IMR-90 (cell line): ENCODE results near the gene ADAT1. TPM values are rescaled to one million over a fixed set of nuclear protein-coding genes. Genes with fewer than 3 reads are reported as not detected.

Experiments
- ATAC-seq: fragments of 200-7000 bp; cut with Tn5 transposase; 2 replicates; pipeline ENCODE4 v1.9.1; 2020; ENCODE audit warnings: low read depth, mild to moderate bottlenecking, moderate library complexity
- BruUV-seq: library from RNA; stranded (reverse); fragments of 400-500 nt; replicated peaks from 2 replicates; lab custom pipeline; 2021; lab: Mats Ljungman, UMichigan
- CTCF ChIA-PET: fragments of 300-600 bp; formaldehyde crosslinking; extraction: SDS; loops from one replicate; lab custom pipeline; 2021; ENCODE audit warnings: antibody characterized with exemption; lab: Yijun Ruan, JAX
- POLR2A ChIA-PET: fragments of 300-600 bp; sonication (Branson Sonifier 250); formaldehyde crosslinking; loops from one replicate; lab custom pipeline; 2022; ENCODE audit warnings: antibody characterized with exemption; ENCODE audit not compliant: unreplicated experiment; lab: Charles Lee
- DNase-seq: peaks from one replicate; pipeline ENCODE4 v3.0.0; 2013
- H2AFZ ChIP-seq: replicated peaks from 2 replicates; pipeline ENCODE3; 2013; ENCODE audit warnings: low read length, mild to moderate bottlenecking; ENCODE audit not compliant: poor library complexity
- H2AK5ac ChIP-seq: 2 replicates; pipeline ENCODE4 v1.6.1; 2013; ENCODE audit warnings: low read depth, low read length, inconsistent platforms
- H2AK9ac ChIP-seq: replicated peaks from 2 replicates; pipeline ENCODE3; 2013; ENCODE audit warnings: mild to moderate bottlenecking, low read depth, low read length, moderate library complexity; ENCODE audit not compliant: poor library complexity
- H2BK120ac ChIP-seq: 2 replicates; pipeline ENCODE4 v1.6.1; 2013; ENCODE audit warnings: low read depth, low read length, inconsistent platforms
- H2BK15ac ChIP-seq: 3 replicates; pipeline ENCODE4 v1.6.1; 2013; ENCODE audit warnings: low read depth, low read length, inconsistent platforms
- H2BK20ac ChIP-seq: 2 replicates; pipeline ENCODE4 v1.6.1; 2013; ENCODE audit warnings: low read depth, mild to moderate bottlenecking, inconsistent platforms, low read length, moderate library complexity
- H2BK5ac ChIP-seq: 2 replicates; pipeline ENCODE4 v1.6.1; 2013; ENCODE audit warnings: mild to moderate bottlenecking, low read depth, low read length, inconsistent platforms; ENCODE audit not compliant: poor library complexity, severe bottlenecking
- H3K14ac ChIP-seq: replicated peaks from 2 replicates; pipeline ENCODE4 v1.6.1; 2013; ENCODE audit warnings: low read depth, low read length, inconsistent platforms
- H3K18ac ChIP-seq: 2 replicates; pipeline ENCODE4 v1.6.1; 2013; ENCODE audit warnings: low read depth, low read length, control low read depth
- H3K23ac ChIP-seq: 2 replicates; pipeline ENCODE4 v1.6.1; 2013; ENCODE audit warnings: low read depth, low read length, inconsistent platforms
- H3K27ac ChIP-seq: 2 replicates; pipeline ENCODE4 v1.5.1; 2013; ENCODE audit warnings: mild to moderate bottlenecking, control low read depth, low read length; ENCODE audit not compliant: insufficient read depth
- H3K27me3 ChIP-seq: 2 replicates; pipeline ENCODE4 v1.6.1; 2013; ENCODE audit warnings: low read length; ENCODE audit not compliant: control insufficient read depth, insufficient read depth
- H3K36me3 ChIP-seq: 2 replicates; pipeline ENCODE4 v1.6.1; 2013; ENCODE audit warnings: low read length, mixed read lengths; ENCODE audit not compliant: control insufficient read depth, insufficient read depth
- H3K4ac ChIP-seq: 2 replicates; pipeline ENCODE4 v1.6.1; 2013; ENCODE audit warnings: low read depth, low read length, inconsistent platforms
- H3K4me1 ChIP-seq: 2 replicates; pipeline ENCODE4 v1.6.1; 2013; ENCODE audit warnings: low read length, mixed read lengths; ENCODE audit not compliant: control insufficient read depth, insufficient read depth
- H3K4me2 ChIP-seq: 2 replicates; pipeline ENCODE4 v1.6.1; 2013; ENCODE audit warnings: low read depth, mild to moderate bottlenecking, control low read depth, low read length, moderate library complexity
- H3K4me3 ChIP-seq: 2 replicates; pipeline ENCODE4 v1.5.1; 2013; ENCODE audit warnings: low read depth, mild to moderate bottlenecking, control low read depth, low read length, moderate library complexity; ENCODE audit not compliant: insufficient read depth
- H3K56ac ChIP-seq: 2 replicates; pipeline ENCODE4 v1.6.1; 2013; ENCODE audit warnings: low read length, inconsistent platforms; ENCODE audit not compliant: insufficient read depth; ENCODE audit errors: extremely low read depth
- H3K79me1 ChIP-seq, 2 experiments: 2 replicates each; pipeline ENCODE4 v1.6.1; 2013; ENCODE audit warnings: low read length in 2 of 2, inconsistent platforms in 1 of 2, low read depth in 1 of 2
- H3K9ac ChIP-seq: 2 replicates; pipeline ENCODE4 v1.6.1; 2013; ENCODE audit warnings: low read depth, low read length, control low read depth
- H3K9me1 ChIP-seq: 2 replicates; pipeline ENCODE4 v1.6.1; 2013; ENCODE audit warnings: low read length, inconsistent platforms; ENCODE audit not compliant: insufficient read depth
- H3K9me3 ChIP-seq: 2 replicates; pipeline ENCODE4 v1.6.1; 2013; ENCODE audit warnings: low read length; ENCODE audit not compliant: control insufficient read depth, insufficient read depth
- H4K20me1 ChIP-seq: 2 replicates; pipeline ENCODE4 v1.6.1; 2013; ENCODE audit warnings: low read length, inconsistent platforms; ENCODE audit not compliant: insufficient read depth
- H4K5ac ChIP-seq: 2 replicates; pipeline ENCODE4 v1.6.1; 2013; ENCODE audit warnings: mild to moderate bottlenecking, low read depth, low read length, control low read depth
- H4K8ac ChIP-seq, 2 experiments: 2 replicates each; pipeline ENCODE4 v1.6.1; 2013; ENCODE audit warnings: low read depth in 2 of 2, low read length in 2 of 2, control low read depth in 1 of 2, inconsistent platforms in 1 of 2
- H4K91ac ChIP-seq: 2 replicates; pipeline ENCODE4 v1.6.1; 2013; ENCODE audit warnings: low read depth, low read length, inconsistent platforms; ENCODE audit not compliant: insufficient read depth
- BHLHE40 ChIP-seq: fragments of 150-350 bp; IDR thresholded peaks from 2 replicates; pipeline ENCODE4 v1.6.1; 2016; ENCODE audit warnings: mild to moderate bottlenecking, low read depth, low read length
- CEBPB ChIP-seq: IDR thresholded peaks from 2 replicates; pipeline ENCODE4 v1.6.1; 2012; ENCODE audit warnings: low read depth, low read length, improper control_type of control experiment
- CHD1 ChIP-seq: IDR thresholded peaks from 2 replicates; pipeline ENCODE4 v1.6.1; 2012; ENCODE audit warnings: low read depth, low read length, improper control_type of control experiment
- CTCF ChIP-seq: conservative IDR thresholded peaks from 2 replicates; pipeline ENCODE4 v1.5.1; 2012; ENCODE audit warnings: mild to moderate bottlenecking, low read depth, low read length, improper control_type of control experiment
- ELK1 ChIP-seq: fragments of 150-350 bp; IDR thresholded peaks from 2 replicates; pipeline ENCODE4 v1.6.1; 2016; ENCODE audit warnings: low read depth, mild to moderate bottlenecking, low read length, moderate library complexity, borderline replicate concordance
- FOS ChIP-seq: fragments of 150-350 bp; IDR thresholded peaks from 2 replicates; pipeline ENCODE4 v1.6.1; 2016; ENCODE audit warnings: low read depth, low read length
- MAFK ChIP-seq: IDR thresholded peaks from 2 replicates; pipeline ENCODE4 v1.6.1; 2012; ENCODE audit warnings: low read depth, low read length, improper control_type of control experiment
- MAZ ChIP-seq: IDR thresholded peaks from 2 replicates; pipeline ENCODE4 v1.6.1; 2012; ENCODE audit warnings: low read depth, mild to moderate bottlenecking, low read length, improper control_type of control experiment, moderate library complexity, borderline replicate concordance
- MXI1 ChIP-seq: IDR thresholded peaks from 2 replicates; pipeline ENCODE4 v1.6.1; 2012; ENCODE audit warnings: low read depth, mild to moderate bottlenecking, low read length, moderate library complexity, borderline replicate concordance
- NFE2L2 ChIP-seq: fragments of 150-350 bp; IDR thresholded peaks from 2 replicates; pipeline ENCODE4 v1.6.1; 2016; ENCODE audit warnings: low read depth, mild to moderate bottlenecking, low read length
- POLR2A ChIP-seq: IDR thresholded peaks from 2 replicates; pipeline ENCODE4 v1.6.1; 2012; ENCODE audit warnings: mild to moderate bottlenecking, low read depth, low read length
- RAD21 ChIP-seq: IDR thresholded peaks from 2 replicates; pipeline ENCODE4 v1.6.1; 2012; ENCODE audit warnings: low read length, improper control_type of control experiment
- RCOR1 ChIP-seq: IDR thresholded peaks from 2 replicates; pipeline ENCODE4 v1.6.1; 2012; ENCODE audit warnings: mild to moderate bottlenecking, low read length, improper control_type of control experiment; ENCODE audit not compliant: insufficient replicate concordance
- RFX5 ChIP-seq: IDR thresholded peaks from 2 replicates; pipeline ENCODE4 v1.8.0; 2012; ENCODE audit warnings: low read depth, mild to moderate bottlenecking, low read length, moderate library complexity
- SMC3 ChIP-seq: fragments of 150-350 bp; IDR thresholded peaks from 2 replicates; pipeline ENCODE4 v1.6.1; 2016; ENCODE audit warnings: low read depth, mild to moderate bottlenecking, antibody characterized with exemption, low read length, moderate library complexity
- USF2 ChIP-seq: fragments of 150-350 bp; IDR thresholded peaks from 2 replicates; pipeline ENCODE4 v1.6.1; 2017; ENCODE audit warnings: mild to moderate bottlenecking, antibody characterized with exemption, low read length, low read depth
- WGBS, 2 experiments: methylation state at CpG; one replicate each; pipeline versions ENCODE4 v1.1.5 to v1.1.7; 2013; ENCODE audit warnings: missing lambda C conversion rate in 2 of 2; ENCODE audit not compliant: insufficient read length in 1 of 2; ENCODE audit errors: extremely low coverage in 2 of 2; 5-methylcytosine and 5-hydroxymethylcytosine counted together
- dilution Hi-C: fragments of 300-500 bp; cut with HindIII; formaldehyde crosslinking; loops from one replicate; pipeline ENCODE4 v1.14.3; 2018; ENCODE audit warnings: low sequenced_read_pairs; ENCODE audit not compliant: unreplicated experiment
- in situ Hi-C: fragments of 300-500 bp; cut with MboI; formaldehyde crosslinking; loops from 3 replicates; pipeline ENCODE4 v1.14.3; 2019; ENCODE audit warnings: low sequenced_read_pairs, inconsistent platforms, mixed read lengths
- intact Hi-C: fragments of 100-400 bp; cut with micrococcal nuclease; formaldehyde crosslinking; loops from 2 replicates; pipeline ENCODE4 v1.10.0; 2022
- polyA plus RNA-seq, 3 experiments: library from polyadenylated mRNA; depleted of rRNA; stranded (reverse); fragments of >200 nt; gene quantifications; 2 replicates each; pipeline ENCODE4 v1.2.3, GENCODE V29; 2012; ENCODE audit warnings: low replicate concordance in 1 of 3
- total RNA-seq: library from RNA; depleted of rRNA; stranded (reverse); fragments of >200 nt; gene quantifications from 2 replicates; pipeline ENCODE4 v1.2.3, GENCODE V29; 2012

The ADAT1 gene
- total and polyA plus RNA-seq, 2 of the 4 experiments (the other 2 are of a cell fraction): 22.7 to 52.9 TPM

- Histone ChIP-seq H3K9ac (no peak overlapping the region), H2BK15ac (no peak overlapping the region), H3K14ac (no peak overlapping the region; the same call in 1 of the 2 replicates), H3K4me1 (no peaks in the 10 kb centered on the region), H2BK20ac (no peak overlapping the region), H2AK5ac (no peak overlapping the region), H4K8ac (no peak overlapping the region), H3K4me3 (no peak overlapping the region), H3K4me2 (no peak overlapping the region), H2BK5ac (no peak overlapping the region), H3K9me3 (no peaks in the 10 kb centered on the region), H4K91ac (no peak overlapping the region), H2AK9ac (peak overlapping the region; percentile 88), H3K27ac (no peak overlapping the region), H3K79me1 (peaks cover 7 to 14% of the 10 kb centered on the region in 2 experiments), H3K9me1 (no peaks in the 10 kb centered on the region; the same call in 1 of the 2 replicates), H3K36me3 (peaks cover 49% of the 10 kb centered on the region), H4K20me1 (no peaks in the 10 kb centered on the region), H3K27me3 (no peaks in the 10 kb centered on the region), H3K56ac (no peak overlapping the region), H3K18ac (no peak overlapping the region), H3K4ac (no peak overlapping the region), H3K23ac (no peak overlapping the region), H2BK120ac (no peak overlapping the region), H2AFZ (no peak overlapping the region), H4K5ac (no peak overlapping the region)
- CTCF ChIA-PET: no interaction called here
- intact Hi-C loops (no loop called here), dilution Hi-C loops (no loop called here), in situ Hi-C loops (no loop called here)
- POLR2A ChIA-PET: no interaction called here
- BruUV-seq: no TSS peak
- ATAC-seq: no peak
- WGBS, 2 experiments: 100% methylated on average over 1 of the region's 2 CpGs; no CpG with 5 or more reads in 1 of the 2 experiments
- no peak for DNase-seq
- TF ChIP-seq RAD21 (no peak), FOS (no peak), MAFK (no peak), RCOR1 (no peak), RFX5 (no peak), USF2 (no peak), POLR2A (no peak), BHLHE40 (no peak), ELK1 (no peak), CEBPB (no peak), CHD1 (no peak), MAZ (no peak), SMC3 (no peak), CTCF (no peak), MXI1 (no peak), NFE2L2 (no peak)
Observed at GRCh38 chr16:75615619-75616018, 7.5 kb downstream of the ADAT1 start.
